ENCODE results near the gene ALG2.

- TF ChIP-seq POLR2AphosphoS5 (IDR thresholded peaks at IDR 0.05; ENCODE audit: borderline replicate concordance, low read depth, low read length) = no peak
- no peak for TF ChIP-seq EZH2 (IDR thresholded peaks at IDR 0.05)
These were observed 35.8 kb downstream of the ALG2 start for GRCh38 chr9:99185934-99186333.
